K562 (cell line): ENCODE measurements around the gene CACNA2D4. TPM values are rescaled to one million over a fixed set of nuclear protein-coding genes. Genes with fewer than 3 reads are reported as not detected.

Experiments
- ATAC-seq: fragments of 200-7000 bp; cut with Tn5 transposase; 3 replicates; pipeline ENCODE4 v1.9.1; 2020; ENCODE audit warnings: moderate library complexity
- BruUV-seq: library from RNA; stranded (reverse); fragments of 400-500 nt; replicated peaks from 2 replicates; lab custom pipeline; 2021; lab: Mats Ljungman, UMichigan
- CTCF ChIA-PET: fragments of 300-600 bp; formaldehyde crosslinking; extraction: SDS; loops from one replicate; lab custom pipeline; 2021; ENCODE audit warnings: low intra/inter-chr PET ratio; lab: Yijun Ruan, JAX
- POLR2A ChIA-PET: fragments of 300-600, 350-650 bp; sonication (Branson Sonifier 250); formaldehyde crosslinking; extraction: SDS; loops from one replicate; lab custom pipeline; 2021; ENCODE audit warnings: antibody characterized with exemption, inconsistent platforms; lab: Yijun Ruan, JAX
- DNase-seq, 4 experiments: peaks; one replicate each; pipeline versions ENCODE4 v3.0.0 to v3.0.0-alpha.2; 2011 to 2018; ENCODE audit warnings: low spot score in 3 of 4, mixed read lengths in 3 of 4; ENCODE audit errors: extremely low read depth in 1 of 4
- FAIRE-seq: peaks from 2 replicates; lab custom pipeline; 2011; peaks lifted over from hg19 to GRCh38; lab: Jason Lieb, UNC
- H2AFZ ChIP-seq: 2 replicates; pipeline ENCODE4 v1.6.0; 2011; ENCODE audit warnings: low read depth, low read length, control low read depth, inconsistent platforms
- H3K27ac ChIP-seq: fragments of 200-600 bp; 3 replicates; pipeline ENCODE4 v1.8.0; 2011; ENCODE audit warnings: low read depth, mild to moderate bottlenecking, control low read depth, inconsistent platforms, low read length, moderate library complexity, mixed read lengths; ENCODE audit errors: extremely low read depth
- H3K27me3 ChIP-seq, 2 experiments: fragments of 300-600 bp in 1 of 2; 2 replicates in 1 of 2; 3 replicates in 1 of 2; pipeline versions ENCODE4 v1.6.0 to v1.8.0; 2011; ENCODE audit warnings: inconsistent platforms in 2 of 2, low read length in 2 of 2, mild to moderate bottlenecking in 1 of 2, mixed read lengths in 1 of 2, moderate library complexity in 1 of 2; ENCODE audit not compliant: control insufficient read depth in 2 of 2, insufficient read depth in 2 of 2
- H3K36me3 ChIP-seq: fragments of 300-600 bp; 3 replicates; pipeline ENCODE4 v1.8.0; 2011; ENCODE audit warnings: mild to moderate bottlenecking, low read length, inconsistent platforms; ENCODE audit not compliant: control insufficient read depth, insufficient read depth
- H3K4me1 ChIP-seq, 2 experiments: fragments of 200-600 bp in 1 of 2; replicated peaks in 1 of 2; 2 replicates in 1 of 2; 3 replicates in 1 of 2; pipeline versions ENCODE4 v1.5.1 to v1.8.0; 2011; ENCODE audit warnings: inconsistent platforms in 2 of 2, low read length in 2 of 2, mild to moderate bottlenecking in 1 of 2, mixed read lengths in 1 of 2, moderate library complexity in 1 of 2; ENCODE audit not compliant: control insufficient read depth in 2 of 2, insufficient read depth in 2 of 2
- H3K4me2 ChIP-seq: 2 replicates; pipeline ENCODE4 v1.6.1; 2011; ENCODE audit warnings: low read length, control low read depth, inconsistent platforms, mixed read lengths; ENCODE audit not compliant: insufficient read depth
- H3K4me3 ChIP-seq: fragments of 200-600 bp; sonication (generic), shearing (Covaris generic); 2 replicates; pipeline ENCODE4 v1.5.1; 2016; ENCODE audit warnings: control low read depth, inconsistent platforms
- H3K79me2 ChIP-seq: fragments of 200-600 bp; 3 replicates; pipeline ENCODE4 v1.8.0; 2011; ENCODE audit warnings: low read length, inconsistent platforms; ENCODE audit not compliant: control insufficient read depth, insufficient read depth
- H3K9ac ChIP-seq, 2 experiments: 2 replicates each; pipeline versions ENCODE4 v1.6.0 to v1.6.1; 2011; ENCODE audit warnings: low read depth in 2 of 2, low read length in 2 of 2, control low read depth in 1 of 2, inconsistent platforms in 1 of 2, mild to moderate bottlenecking in 1 of 2, mixed read lengths in 1 of 2; ENCODE audit not compliant: insufficient read depth in 1 of 2
- H3K9me1 ChIP-seq: one replicate; pipeline ENCODE4 v1.6.0; 2011; ENCODE audit warnings: inconsistent platforms, mild to moderate bottlenecking, low read length, moderate library complexity; ENCODE audit not compliant: control insufficient read depth, insufficient read depth
- H3K9me3 ChIP-seq: replicated peaks from 2 replicates; pipeline ENCODE4 v1.5.1; 2011; ENCODE audit warnings: low read depth, low read length, inconsistent platforms; ENCODE audit not compliant: control insufficient read depth, insufficient read depth
- H4K20me1 ChIP-seq: replicated peaks from 2 replicates; pipeline ENCODE4 v1.6.1; 2011; ENCODE audit warnings: low read length, inconsistent platforms, mixed read lengths; ENCODE audit not compliant: control insufficient read depth, insufficient read depth
- CEBPG ChIP-seq, 3 experiments: fragments of 200-800 bp in 1 of 3; sonication (Bioruptor generic) in 1 of 3; sonication (generic) in 1 of 3; formaldehyde crosslinking in 1 of 3; IDR thresholded peaks in 2 of 3; conservative IDR thresholded peaks in 1 of 3; 2 replicates each; pipeline versions ENCODE4 v1.6.1 to v1.8.0; 2016 to 2022; ENCODE audit warnings: missing compliant biosample characterization in 2 of 3, missing genetic modification characterization in 2 of 3, mild to moderate bottlenecking in 1 of 3, missing genetic modification reagents in 1 of 3
- FOXA3 ChIP-seq, 2 experiments: fragments of 450-650 bp in 1 of 2; sonication (generic) in 1 of 2; formaldehyde crosslinking; IDR thresholded peaks in 1 of 2; conservative IDR thresholded peaks in 1 of 2; 2 replicates each; pipeline versions ENCODE4 v1.4.0 to v1.8.0; 2020 to 2022; ENCODE audit warnings: mild to moderate bottlenecking in 2 of 2, missing genetic modification reagents in 1 of 2
- RFX1 ChIP-seq: fragments of 450-650 bp; IDR thresholded peaks from 2 replicates; pipeline ENCODE4 v1.6.1; 2016; ENCODE audit warnings: mild to moderate bottlenecking, moderate library complexity
- ZNF347 ChIP-seq: fragments of 450-650 bp; formaldehyde crosslinking; IDR thresholded peaks from 2 replicates; pipeline ENCODE4 v1.4.0; 2020; ENCODE audit warnings: low read depth, mild to moderate bottlenecking, moderate library complexity
- ZNF830 ChIP-seq: fragments of 250-450 bp; sonication (Bioruptor Pico); IDR thresholded peaks from 2 replicates; pipeline ENCODE4 v1.5.0; 2021; ENCODE audit warnings: mild to moderate bottlenecking
- WGBS: fragments of 100-300 bp; shearing (Covaris generic); methylation state at CpG from one replicate; pipeline ENCODE4 v1.1.6; 2016; ENCODE audit warnings: low coverage, mixed read lengths; ENCODE audit not compliant: insufficient coverage; ENCODE audit errors: missing lambda C conversion rate; 5-methylcytosine and 5-hydroxymethylcytosine counted together
- in situ Hi-C: fragments of 300-500 bp; cut with MboI; formaldehyde crosslinking; loops from 4 replicates; pipeline ENCODE4 v1.15.0; 2018; ENCODE audit warnings: inconsistent platforms, mixed read lengths
- intact Hi-C: fragments of 100-400 bp; cut with micrococcal nuclease; formaldehyde crosslinking; loops from 2 replicates; pipeline ENCODE4 v1.14.2; 2022
- polyA plus RNA-seq, 8 experiments: library from polyadenylated mRNA; depleted of rRNA in 4 of 8; stranded (reverse) in 5 of 8; unstranded in 3 of 8; fragments of >200 nt; fragmentation: Nextera tagmentation in 2 of 8; fragmentation: Illumina TruSeq in 1 of 8; extraction: Ambion mirVana in 2 of 8; extraction: Trizol in 1 of 8; gene quantifications; 2 replicates each; pipeline versions ENCODE4 v1.2.1 to v1.2.3, GENCODE V29; 2011 to 2014; ENCODE audit warnings: inconsistent platforms in 1 of 8, missing spikeins in 1 of 8
- total RNA-seq, 7 experiments: library from RNA; depleted of rRNA in 6 of 7; stranded (reverse); fragments of >200 nt in 6 of 7; fragmentation: Illumina TruSeq in 2 of 7; extraction: Trizol in 2 of 7; gene quantifications; 2 replicates each; pipeline versions ENCODE4 v1.2.1 to v1.2.3, GENCODE V29; 2011 to 2021; ENCODE audit warnings: low replicate concordance in 1 of 7
- TF ChIP-seq, protein P1 (sequence below): fragments of 450-650 bp; formaldehyde crosslinking; IDR thresholded peaks from 2 replicates; pipeline ENCODE4 v1.4.0; 2022; ENCODE audit warnings: mild to moderate bottlenecking, moderate library complexity
- TF ChIP-seq, protein P2 (sequence below): fragments of 250-450 bp; sonication (Bioruptor Pico); IDR thresholded peaks from 2 replicates; pipeline ENCODE4 v1.4.0; 2020

The CACNA2D4 gene
- total and polyA plus RNA-seq, 9 of the 15 experiments (the other 6 are each of a cell fraction or from before 2014, with no cell fraction given), result 0.04 to 0.69 (median 0.40) TPM; not detected in 3

DNA sequence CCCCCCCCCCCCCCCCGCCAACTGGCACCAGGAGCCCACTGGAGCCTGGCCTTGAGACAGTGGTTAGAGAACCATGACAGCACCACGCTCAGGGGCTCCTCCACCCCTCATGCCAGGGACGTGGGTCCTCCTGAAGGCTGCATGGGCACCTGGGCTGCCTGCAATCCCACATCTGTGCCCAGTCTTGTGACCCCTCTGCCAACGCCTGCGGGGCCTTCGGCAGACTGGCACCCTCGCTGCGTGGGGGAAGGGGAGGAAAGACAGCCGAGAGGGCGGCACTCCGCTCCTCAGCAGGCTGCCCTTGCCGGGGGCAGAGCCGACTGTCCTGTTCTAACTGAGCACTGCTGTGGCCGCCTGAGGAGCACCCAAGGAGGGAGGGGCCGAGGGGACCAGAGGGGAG lies 92.1 kb downstream of the CACNA2D4 start:
- Histone ChIP-seq H3K4me3 (no peak overlapping the region), H3K9me3 (no peaks in the 10 kb centered on the region), H3K36me3 (no peaks in the 10 kb centered on the region), H2AFZ (no peak overlapping the region), H3K4me2 (no peak overlapping the region), H3K27ac (no peak overlapping the region), H3K9me1 (no peaks in the 10 kb centered on the region), H3K79me2 (no peaks in the 10 kb centered on the region), H3K4me1 (peaks cover 0 to 22% of the 10 kb centered on the region in 2 experiments; a peak in 2 of 5 replicates), H3K27me3 (peaks cover 12 to 89% of the 10 kb centered on the region in 2 experiments; a peak in 3 of 5 replicates), H4K20me1 (peaks cover 17% of the 10 kb centered on the region), H3K9ac (no peak overlapping the region)
- intact Hi-C loops, result no loop called here
- in situ Hi-C loops, result no loop called here
- DNase-seq, result no peak
- no peak for ATAC-seq
- FAIRE-seq, result no peak
- CTCF ChIA-PET, result no interaction called here
- TF ChIP-seq, protein P1, sequence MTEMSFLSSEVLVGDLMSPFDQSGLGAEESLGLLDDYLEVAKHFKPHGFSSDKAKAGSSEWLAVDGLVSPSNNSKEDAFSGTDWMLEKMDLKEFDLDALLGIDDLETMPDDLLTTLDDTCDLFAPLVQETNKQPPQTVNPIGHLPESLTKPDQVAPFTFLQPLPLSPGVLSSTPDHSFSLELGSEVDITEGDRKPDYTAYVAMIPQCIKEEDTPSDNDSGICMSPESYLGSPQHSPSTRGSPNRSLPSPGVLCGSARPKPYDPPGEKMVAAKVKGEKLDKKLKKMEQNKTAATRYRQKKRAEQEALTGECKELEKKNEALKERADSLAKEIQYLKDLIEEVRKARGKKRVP (CRISPR knock-in tag), result no peak
- no peak for TF ChIP-seq CEBPG (CRISPR knock-in tag; IDR thresholded peaks at IDR 0.05)
- no peak for TF ChIP-seq CEBPG (tag; conservative IDR thresholded peaks at IDR 0.05 in 1 of 2, IDR thresholded peaks at IDR 0.05 in 1 of 2)
- TF ChIP-seq FOXA3 (CRISPR knock-in tag; conservative IDR thresholded peaks at IDR 0.05 in 1 of 2, IDR thresholded peaks at IDR 0.05 in 1 of 2), result no peak
- TF ChIP-seq, protein P2, sequence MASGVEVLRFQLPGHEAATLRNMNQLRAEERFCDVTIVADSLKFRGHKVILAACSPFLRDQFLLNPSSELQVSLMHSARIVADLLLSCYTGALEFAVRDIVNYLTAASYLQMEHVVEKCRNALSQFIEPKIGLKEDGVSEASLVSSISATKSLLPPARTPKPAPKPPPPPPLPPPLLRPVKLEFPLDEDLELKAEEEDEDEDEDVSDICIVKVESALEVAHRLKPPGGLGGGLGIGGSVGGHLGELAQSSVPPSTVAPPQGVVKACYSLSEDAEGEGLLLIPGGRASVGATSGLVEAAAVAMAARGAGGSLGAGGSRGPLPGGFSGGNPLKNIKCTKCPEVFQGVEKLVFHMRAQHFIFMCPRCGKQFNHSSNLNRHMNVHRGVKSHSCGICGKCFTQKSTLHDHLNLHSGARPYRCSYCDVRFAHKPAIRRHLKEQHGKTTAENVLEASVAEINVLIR, result no peak
- no peak for TF ChIP-seq ZNF830 (CRISPR knock-in tag)
- TF ChIP-seq ZNF347 (CRISPR knock-in tag), result no peak
- TF ChIP-seq RFX1, result no peak
- no TSS peak for BruUV-seq
- 0% methylated on average over 2 of the region's 15 CpGs for WGBS
- POLR2A ChIA-PET, result no interaction called here
